ENCODE measurements around the gene METTL21C. TPM values are rescaled to one million over a fixed set of nuclear protein-coding genes. Genes with fewer than 3 reads are reported as not detected.

Gene METTL21C
- total RNA-seq, result 8.9 TPM

DNA sequence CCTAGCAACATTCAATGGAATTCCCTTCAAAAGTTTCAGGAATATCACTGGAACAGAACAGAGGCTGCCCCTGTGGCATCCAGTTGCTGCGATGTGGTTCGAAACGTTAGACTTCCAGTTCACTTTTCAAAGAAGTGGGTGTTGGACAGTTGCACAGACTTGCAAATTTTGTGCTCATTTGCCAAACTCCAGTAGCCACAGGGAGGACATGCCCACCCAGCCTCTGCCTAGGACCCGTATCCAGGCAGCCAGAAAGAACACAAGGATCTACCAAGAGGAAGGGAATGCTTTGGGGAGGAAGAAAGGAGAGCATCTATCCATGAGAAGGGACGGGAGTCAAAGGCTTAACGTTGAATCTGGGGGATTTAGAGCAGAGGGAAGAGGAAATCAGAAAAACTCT is at the start of gene METTL21C:
Gene METTL21C (minus strand): TSS at position 108 of the 400 bp plus-strand sequence. CDS start 546 bp downstream, outside the sequence.
- no peak for DNase-seq

DNA sequence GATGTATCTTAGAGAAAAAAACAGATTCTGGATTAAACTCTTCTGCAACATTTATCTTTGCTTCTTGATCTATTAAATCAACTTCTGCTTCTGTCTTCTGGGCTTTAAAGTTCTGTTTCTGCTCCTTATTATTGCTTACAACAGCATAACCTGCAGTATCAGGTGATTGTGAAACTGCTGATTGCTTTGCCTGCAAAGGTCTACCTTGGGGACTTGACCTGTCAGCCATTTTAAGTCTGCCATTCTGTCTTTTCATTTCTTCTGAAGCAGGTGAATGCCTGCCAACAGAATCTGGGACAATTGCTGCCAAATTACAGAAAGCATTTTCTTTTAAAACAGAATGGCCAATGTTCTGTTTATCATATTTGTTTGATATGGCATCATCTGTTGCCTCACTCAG is 47.7 kb upstream of the METTL21C start:
- no peak for DNase-seq

DNA sequence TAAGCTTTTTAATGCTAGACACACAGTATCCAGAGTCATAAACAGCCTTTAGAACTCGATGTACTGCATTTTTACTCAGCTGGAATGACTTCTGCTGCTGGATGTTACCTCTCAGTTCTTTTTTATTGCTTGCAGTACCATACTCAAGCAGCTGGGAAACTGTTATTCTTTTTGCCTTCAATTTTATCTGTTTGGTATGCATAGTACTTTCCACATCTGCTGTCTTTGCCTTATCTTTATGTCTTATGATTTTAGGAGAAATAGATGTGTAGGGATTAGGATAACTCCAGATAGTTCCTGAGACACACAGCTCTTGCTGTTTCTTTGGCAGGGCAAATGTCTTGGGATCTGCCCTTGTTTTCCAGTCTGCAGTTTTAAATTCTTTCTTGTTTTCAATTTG is 47.3 kb upstream of the METTL21C start:
- DNase-seq, result no peak

DNA sequence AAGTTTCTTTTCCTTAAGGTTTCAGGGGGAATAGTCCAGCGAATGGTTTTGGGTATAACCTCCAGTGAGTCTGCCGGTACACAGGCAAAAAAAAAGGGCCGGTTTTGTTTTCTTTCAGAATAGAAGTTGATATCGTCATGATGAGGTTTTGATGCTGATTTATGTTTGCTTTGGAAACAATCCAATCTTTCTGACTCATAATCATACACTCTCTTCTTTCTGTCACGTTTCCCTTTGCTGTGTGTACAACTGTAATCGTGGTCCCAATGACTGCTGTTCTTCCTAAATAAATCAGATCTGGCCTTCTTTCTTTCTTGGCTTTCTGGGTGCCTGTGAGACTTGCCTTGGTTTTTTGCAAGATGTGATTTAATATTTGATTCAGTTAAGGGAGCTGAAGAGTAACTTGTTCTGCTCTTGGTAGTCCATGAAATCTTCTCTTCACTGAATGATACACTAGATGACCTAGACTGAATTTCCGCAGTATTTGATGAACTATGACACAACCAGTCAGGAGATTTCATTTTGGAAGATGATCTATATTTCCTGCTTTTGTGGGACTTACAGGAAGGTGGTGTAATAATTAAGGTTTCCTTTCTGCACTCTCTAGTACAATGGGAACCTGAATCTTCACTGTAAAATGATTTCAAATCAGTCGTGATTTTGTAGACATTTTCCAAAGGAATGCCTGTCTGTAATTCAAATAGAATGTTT is 34.9 kb upstream of the METTL21C start:
- DNase-seq, result no peak

DNA sequence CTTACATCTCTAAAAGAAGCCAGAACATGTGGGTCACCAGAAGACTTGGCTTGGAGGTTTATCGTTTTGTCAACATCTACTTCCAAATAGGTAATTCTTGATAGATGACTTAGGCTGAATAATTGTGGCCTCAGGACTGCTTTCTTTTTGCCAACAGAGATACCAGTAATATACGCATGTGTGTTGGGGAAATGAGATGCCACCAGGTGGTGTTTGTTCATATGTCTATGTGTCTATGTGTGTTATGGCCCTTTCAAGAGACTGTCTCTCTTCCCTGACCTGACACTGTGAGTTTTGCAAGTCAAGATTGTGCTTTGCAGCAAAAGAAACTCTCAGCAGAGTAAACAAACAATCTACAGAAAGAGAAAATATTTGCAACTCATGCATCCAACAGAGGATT is 31.6 kb upstream of the METTL21C start:
- DNase-seq, result no peak

DNA sequence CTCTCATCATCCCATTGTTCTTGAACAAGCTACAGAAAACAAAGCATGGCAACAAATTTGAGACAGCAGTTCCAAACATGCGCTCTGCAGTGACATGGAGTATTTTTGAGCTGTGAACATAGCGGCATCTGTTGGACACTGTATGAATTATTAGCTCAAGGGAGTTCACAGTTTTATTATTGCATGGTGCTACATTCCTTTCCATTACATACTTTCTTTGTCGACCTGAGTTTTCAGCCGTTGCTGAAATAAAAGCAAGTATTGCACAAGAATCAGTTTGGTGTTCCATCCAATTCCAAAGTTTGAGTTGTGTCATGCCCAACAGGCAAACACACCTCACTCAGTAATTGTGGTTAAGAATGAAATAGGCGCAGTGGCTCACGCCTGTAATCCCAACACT is 30.1 kb upstream of the METTL21C start:
- peak; percentile 60 for DNase-seq

DNA sequence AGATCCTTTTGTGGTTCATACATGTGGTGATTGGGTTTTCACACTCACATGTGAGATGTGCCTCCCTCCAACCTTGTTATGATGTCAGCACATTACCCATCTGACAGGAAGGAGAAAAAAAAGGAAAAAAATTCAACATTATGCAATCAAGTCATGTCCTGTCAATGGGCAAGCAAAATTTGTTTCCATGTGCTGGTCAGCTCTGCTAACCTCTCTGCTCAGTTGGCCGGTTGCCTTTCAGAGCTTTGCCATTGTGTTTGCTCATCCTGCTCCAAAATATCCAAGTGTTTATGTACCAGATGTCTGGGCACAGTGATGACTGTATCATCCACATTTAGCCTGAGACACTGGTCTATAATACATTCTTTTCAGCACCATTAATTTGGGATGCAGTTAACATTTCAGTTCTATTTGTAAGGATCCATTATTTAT is 27.0 kb upstream of the METTL21C start:
- DNase-seq, result no peak

DNA sequence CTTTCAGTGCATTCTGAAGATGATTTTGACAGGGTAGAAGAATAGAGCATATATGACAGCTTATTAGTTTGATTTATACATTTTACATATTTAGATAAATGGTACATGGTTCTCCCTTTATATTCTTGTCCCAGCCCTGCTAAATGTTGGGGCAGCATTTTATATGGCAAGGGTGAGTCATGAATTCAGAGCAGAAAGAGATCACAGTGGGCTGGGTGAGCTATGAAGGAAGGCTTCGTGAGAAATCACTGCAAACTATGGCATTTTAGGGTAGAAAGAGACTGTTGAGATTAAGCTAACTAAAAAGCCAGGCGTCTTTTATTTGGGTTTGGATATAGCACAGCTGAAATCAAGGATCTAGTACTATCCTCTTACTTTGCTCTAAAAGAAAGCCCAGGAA is 23.9 kb upstream of the METTL21C start:
- DNase-seq, result no peak

DNA sequence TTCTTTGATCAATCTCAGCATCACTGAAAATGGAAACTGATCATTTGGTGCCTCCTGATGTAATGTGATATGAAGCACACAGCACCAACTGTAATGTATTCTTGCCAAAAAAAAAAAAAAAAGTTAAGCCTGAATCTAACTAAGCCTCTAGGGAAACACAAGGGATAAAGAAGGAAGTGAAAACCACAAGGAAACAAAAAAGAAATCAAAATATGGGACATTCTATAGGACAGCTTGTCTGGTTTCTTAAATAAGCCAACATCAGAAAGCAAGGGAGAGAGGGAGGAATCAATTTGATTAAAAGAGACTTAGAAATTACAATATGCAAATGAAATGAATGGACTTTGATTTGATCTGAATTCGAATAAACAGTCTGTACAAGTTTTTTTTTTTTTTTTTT is 20.6 kb upstream of the METTL21C start:
- no peak for DNase-seq

DNA sequence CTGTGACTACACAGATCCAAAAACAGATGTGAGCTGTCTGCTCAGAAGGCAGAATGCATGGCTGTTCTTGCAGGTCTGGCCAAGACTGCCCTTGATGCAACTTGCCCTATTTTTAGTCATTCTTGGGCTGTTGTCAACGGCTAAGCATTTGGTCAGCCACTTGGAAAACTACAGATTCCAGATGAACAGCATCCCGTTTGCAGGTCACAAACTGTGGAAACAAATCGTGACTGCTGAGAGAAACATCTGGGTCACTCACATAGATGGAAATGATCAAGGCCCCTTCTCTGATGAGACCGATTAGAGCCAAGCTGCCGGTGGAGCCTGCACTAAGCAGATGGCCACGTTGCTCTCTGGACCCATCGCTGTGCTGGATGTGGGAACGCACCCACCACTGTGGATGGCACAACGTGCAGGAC is 15.4 kb upstream of the METTL21C start:
- DNase-seq, result no peak

DNA sequence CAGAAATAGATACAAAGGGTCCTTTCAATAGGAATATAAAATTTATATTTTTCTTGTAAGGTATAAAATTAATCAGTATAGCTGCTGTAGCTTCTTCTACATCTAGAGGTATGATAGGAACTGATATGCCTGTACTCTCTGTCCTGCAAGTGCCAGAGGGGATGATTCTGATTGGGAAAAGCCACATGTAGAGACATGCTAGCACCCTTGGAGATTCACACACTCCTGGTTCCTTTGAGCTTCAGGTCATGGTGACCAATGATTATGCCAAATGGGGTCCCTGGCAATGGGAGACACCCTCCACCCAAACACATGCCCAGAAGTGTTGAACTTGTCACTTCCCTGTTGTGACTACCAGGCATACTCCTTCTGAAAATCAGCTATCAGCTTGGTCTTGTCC is 14.7 kb upstream of the METTL21C start:
- DNase-seq, result no peak

DNA sequence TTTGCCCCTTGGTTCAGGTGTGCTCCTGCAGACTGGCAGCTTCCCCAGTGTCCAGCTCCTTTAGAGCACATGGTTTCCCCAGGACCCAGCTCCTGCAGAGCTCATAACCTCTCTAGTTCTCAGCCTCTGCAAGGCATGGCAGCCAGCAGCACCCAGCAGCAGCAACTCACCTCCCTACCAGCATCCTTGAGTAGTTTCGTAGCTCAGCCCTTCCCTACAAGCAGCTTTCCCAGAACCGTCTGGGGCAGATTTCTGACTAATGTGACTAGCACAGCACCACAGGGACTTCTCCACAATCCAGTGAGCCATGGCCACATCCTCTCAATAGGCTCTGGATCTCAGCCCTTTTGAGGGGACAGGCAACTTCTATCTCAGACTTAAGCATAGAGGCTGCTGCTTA is 14.1 kb upstream of the METTL21C start:
- no peak for DNase-seq

DNA sequence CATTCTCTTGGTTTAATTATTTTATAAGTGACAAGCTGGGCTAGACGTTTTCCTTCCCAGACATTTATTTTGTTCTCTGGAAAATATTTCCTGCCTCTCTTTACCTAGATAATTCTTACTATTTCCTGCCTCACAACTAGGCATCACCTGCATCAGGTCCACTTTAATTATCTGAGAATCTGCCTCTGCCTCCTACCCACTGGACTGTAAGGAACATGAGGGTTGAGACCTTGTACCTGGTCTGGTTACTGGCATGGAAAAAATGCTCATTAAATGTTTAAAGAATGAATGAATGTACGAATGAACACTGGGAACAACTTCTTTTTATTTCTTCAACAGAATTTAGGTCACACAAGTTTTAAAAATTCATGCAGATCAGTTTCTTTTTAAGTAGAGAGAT is 13.4 kb upstream of the METTL21C start:
- no peak for DNase-seq

DNA sequence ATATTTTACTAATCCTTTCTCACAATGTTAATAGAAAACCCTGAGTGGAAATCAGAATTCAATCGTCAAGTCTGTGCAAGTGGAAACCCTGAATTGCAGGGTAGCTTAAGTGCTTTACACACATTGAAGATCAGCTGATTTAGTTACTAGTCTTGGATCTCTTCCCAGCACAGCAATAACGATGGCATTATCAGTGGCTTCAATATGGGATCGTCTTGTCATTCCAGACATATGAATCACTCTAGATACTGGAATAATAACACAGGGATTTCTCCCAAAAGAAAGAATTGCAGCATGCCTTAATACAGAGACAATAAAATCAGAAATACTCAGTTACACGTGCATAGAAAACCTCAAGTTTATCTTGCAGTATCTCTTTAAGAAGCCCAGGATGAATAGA is 12.6 kb upstream of the METTL21C start:
- DNase-seq, result peak; percentile 68

DNA sequence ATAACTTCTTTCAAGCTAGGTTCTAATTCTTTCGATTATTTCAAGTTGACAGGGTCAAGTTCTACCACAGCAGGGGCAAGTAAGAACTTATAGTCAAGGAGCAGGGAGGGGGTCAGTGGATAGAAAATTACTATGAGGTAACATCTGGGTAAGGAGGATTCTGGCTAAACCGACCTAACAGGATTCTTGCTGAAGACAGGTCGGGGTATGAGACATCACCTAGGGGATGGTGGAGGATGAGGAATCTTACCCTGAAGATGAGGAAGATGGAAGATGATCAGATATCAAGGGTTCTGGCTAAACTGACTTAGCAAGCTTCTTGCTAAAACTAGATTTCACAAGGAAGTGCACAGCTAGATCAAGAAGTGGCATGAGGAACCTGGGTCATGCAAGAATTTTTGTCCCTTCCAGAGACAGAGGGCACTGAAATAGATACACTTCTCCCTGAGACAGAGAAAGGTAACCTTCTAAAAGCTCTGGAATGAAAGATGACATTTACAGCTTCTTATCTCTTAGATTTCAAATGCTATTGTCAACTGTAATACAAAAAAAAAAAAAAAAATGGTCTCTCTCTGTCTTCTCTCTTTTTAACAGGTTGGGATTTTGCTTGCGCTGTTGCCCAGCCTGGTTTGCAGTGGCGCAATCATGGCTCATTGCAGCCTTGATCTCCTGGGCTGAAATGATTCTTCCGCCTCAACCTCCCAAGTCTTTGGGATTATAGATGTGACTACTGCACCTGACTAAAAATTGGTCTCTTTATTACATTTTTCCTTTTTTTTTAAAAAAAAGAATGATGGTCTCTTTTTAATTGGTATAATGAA is 9.6 kb upstream of the METTL21C start:
- DNase-seq, result no peak

DNA sequence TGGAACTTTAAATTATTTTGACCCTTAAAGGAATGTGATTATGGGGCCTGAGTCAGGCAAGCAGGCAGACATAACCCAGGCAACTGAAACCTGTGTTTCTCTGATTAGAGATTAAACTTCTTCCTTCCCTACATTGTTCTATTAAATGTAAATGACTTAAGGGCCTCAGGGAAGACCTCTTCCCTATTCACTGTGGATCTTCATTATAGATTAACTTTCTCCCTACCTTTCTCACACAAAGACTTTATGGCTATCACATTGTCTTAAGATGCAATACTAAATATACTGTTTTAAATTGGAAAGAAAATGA is 8.8 kb upstream of the METTL21C start:
- DNase-seq, result no peak

DNA sequence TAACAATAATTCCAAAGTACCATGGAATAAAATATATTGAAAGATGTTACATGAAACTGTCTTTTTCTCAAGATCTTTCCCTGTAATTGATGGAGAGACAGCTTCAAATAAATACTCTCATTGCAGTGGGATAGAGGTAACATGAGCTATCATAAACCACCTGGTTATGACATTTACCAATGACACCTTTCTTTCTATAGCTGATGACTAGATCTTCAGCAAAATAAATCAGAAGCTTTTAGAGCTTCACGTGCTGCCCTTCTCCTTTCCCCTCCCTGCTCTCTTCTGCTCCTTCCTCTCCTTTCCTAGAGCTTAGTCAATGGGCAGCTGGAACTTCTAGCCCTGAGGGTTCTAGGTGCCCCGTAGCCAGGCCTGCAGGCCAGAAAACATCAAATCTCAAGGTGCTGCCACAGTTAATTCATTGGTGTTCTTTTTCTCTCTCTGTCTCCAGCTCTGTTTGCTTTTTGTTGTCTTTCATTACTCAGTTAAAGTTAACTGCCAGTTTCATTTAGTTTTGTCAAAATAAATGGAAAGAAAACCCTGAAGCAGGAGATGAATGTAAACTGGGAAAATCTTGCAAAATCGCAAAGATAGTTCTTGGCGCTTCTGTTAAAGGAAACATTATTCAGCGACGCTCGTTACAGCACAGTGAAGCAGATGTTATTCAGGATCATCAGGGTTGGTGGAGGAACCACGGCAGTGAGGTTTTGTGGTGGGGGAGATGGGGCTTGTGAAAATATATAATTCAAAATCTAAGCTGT is 8.3 kb upstream of the METTL21C start:
- DNase-seq, result no peak

DNA sequence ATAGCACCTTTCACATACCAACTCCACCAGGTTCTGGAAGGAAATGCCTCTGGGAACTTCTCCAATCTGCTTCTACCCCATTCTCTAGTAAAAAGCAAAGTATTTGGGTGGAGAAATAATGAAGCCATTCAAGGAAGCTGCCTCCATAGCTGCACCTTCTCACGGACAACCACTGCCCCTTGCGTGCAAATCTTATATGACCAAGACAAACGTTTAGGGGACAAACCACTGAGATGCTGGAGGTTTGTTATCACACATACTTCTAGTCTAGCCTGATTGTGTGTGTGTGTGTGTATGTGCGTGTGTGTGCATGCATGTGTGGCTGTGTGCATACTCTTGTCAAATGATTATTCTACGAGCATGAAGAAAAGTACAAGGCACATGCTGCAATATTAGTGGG is 6.5 kb upstream of the METTL21C start:
- no peak for DNase-seq

DNA sequence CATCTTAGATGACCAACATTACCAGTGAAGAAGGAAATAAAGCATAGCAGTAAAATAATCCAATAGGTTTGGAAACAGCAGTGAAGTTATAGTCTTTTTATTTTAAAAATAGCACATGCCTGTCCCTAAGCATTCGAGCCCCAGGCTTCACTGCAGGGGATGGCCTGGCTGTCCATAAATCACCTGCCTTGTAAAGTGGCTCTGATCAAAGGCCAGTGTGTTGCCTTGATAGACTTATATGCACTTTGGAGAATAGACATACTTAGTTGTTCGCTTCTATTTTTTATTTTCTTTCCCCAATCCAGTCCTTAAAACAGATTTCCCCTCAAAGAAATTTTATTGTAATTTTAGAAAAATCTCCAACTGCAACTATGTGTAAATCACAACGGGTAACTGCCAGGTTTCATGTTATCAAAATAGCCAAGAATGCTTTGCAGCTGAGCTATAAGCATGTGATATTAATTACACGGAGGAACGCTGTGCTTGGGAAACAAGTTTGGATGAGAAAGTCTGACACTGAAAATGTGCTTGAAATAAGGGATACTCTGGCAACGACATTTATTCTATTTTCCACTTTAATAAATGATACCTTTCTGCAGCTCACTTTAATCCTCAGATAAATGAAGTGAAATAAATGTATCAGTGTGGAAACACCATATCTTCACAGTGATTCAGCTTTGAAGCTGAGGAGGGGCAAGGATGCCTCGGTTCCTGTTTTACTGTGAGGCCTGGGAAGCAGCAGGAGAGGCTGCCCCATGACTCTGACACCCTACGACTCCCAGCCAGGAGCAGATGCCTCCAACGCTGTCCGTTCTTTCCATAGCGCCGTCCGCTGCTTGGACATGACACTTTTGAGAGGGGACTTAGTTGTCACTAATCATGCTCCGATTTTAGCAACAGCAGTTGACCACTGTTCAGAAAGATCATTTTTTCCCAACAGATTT is 5.5 kb upstream of the METTL21C start:
- DNase-seq, result peak; percentile 41

DNA sequence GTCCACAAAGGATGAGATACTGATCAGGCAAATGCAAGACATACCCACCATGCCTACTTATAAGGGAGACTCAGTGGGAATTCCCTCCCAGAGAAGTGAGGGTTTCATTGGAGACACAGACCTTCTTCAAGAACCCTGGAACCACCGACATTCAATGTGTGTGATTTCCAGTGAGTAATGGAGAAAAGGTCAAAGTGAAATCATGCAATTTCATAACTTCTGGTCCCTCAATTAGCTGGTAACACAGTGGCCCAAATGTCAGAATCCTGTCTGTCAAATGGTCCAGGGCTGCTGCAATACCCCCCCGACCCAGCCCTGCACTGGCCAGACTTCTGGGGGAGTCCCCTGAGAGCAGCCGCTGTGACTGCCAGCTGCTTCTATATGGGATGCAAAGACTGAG is 4.7 kb upstream of the METTL21C start:
- DNase-seq, result no peak

DNA sequence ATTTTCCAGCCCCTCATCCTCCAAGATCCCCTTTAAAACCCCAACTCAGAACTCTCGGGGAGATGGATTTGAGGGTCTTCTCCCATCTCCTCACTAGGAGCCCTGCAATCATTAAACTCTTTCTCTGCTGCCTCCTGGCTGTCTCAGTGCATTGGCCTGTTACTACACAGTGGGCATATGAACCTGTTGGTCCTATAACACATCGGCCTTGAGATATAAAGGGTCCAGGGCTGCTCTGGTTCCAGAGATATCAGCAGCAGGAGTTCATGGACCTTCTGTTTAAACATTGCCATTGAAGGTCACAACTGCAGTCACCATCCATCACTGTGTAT is 3.8 kb upstream of the METTL21C start:
- no peak for DNase-seq

DNA sequence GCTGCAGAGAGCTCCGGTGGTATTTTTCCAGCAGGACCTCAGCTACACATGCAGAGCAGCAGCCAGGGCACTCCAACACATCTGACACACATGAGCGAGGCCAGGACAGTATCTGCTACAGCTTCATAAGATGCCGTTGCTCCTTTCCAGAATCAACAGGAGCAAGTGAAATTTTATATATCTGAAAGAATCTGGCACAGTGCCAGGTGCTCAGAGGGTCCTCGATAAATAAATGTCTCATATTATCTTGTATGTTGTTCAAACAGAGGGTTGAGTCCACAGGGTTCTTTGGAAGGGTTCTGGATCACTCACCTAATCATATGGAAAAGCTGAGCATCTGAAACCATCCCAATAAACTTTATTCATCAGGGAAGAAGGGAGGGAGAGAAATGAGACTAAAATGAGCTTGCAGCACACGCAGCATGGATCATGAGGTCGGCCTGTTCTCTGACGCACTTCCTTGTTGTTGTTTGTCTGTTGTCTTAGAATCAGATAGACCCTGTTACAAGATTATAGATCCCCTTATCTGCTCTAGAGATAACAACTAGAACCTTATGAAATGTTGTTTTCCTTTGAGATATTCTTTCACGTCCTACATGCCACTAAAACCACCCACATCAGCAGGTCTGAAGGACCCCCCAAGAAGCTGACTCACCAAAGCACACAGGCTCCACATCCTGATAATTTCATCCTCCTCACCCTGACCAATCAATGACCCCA is 3.2 kb upstream of the METTL21C start:
- DNase-seq, result no peak
